CD4-positive, alpha-beta T cell treated with Interleukin-4 for 4 hours (primary cell): ENCODE results near the gene SH3BGRL.

Experiments used
- DNase-seq: peaks from one replicate; pipeline ENCODE4 v3.0.0-alpha.2; 2020

Gene SH3BGRL

GRCh38 chrX:81201671-81202455, at the start of gene SH3BGRL, which contains the start of gene HMGN5:
SH3BGRL (plus strand) TSS chrX:81202102; CDS start chrX:81202201, 99 bp downstream.
HMGN5 (minus strand) TSS chrX:81201913; CDS start chrX:81121549, 80,364 bp downstream.
- DNase-seq = peak; percentile 71

DNA sequence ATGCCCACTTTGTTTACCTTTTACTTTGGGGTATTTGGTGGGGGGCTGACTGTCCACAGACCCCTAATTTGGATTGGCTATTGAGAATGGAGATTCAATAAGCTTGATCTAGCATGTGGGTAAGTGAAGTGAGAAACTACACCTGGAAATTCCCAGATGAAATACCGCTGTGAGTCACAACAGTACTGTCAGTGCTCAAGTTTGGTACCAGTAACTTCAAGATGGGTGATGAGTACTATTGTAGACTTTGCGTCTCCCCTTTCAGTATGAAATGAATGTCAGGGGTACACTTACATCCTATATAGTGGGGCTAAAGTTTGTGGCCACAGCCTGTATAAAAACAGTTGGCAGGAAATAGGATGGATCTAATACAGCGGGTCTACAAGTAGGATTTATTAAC, 33.5 kb upstream of the SH3BGRL start:
- DNase-seq = no peak

GRCh38 chrX:81174286-81174685, 27.6 kb upstream of the SH3BGRL start:
- peak; percentile 1 for DNase-seq

GRCh38 chrX:81195259-81195658, 6.6 kb upstream of the SH3BGRL start:
- no peak for DNase-seq

- peak; percentile 68 for DNase-seq
Observed at GRCh38 chrX:81195712-81196111, 6.2 kb upstream of the SH3BGRL start.

GRCh38 chrX:81201071-81201470, 831 bp upstream of the SH3BGRL start:
- no peak for DNase-seq

GRCh38 chrX:81202456-81202819, 536 bp downstream of the SH3BGRL start:
- peak; percentile 1 for DNase-seq

- no peak for DNase-seq
Observed at GRCh38 chrX:81202943-81203342, 1.0 kb downstream of the SH3BGRL start.

DNA sequence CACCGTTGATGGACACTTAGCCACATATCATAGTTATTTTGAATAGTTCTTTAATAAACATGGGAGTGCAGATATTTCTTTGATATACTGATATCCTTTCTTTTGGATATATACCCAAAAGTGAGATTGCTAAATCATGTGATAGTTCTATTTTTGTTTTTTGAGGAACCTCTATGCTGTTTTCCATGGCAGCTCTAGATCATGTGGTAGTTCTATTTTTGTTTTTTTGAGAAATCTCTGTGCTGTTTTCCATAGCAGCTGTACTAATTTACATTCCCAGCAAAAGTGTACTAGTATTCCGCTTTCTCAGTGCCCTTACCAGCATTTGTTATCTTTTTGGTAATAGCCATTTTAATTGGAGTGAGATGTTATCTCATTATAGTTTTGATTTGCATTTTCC, 3.6 kb downstream of the SH3BGRL start:
- no peak for DNase-seq

DNA sequence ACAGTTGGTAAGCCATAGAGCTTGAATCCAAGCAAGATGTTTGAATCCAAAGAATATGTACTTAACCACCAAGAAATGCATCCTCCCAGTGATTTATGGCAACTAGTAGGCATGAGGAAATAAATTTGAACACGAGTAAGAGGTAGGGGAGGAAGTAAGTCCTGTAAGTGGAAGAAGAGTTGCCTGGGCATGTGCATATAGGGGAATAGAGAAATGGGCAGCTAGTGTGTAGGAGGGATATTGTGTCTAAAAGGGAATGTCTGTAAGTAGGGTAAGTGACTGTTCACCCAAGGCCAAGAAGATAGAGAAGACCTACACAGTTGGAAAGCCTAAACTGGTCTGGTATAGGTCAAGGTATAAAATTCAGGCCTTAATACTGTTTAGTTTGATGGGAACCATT, 4.6 kb downstream of the SH3BGRL start:
- no peak for DNase-seq

GRCh38 chrX:81208916-81209315, 7.0 kb downstream of the SH3BGRL start:
- DNase-seq = no peak

DNA sequence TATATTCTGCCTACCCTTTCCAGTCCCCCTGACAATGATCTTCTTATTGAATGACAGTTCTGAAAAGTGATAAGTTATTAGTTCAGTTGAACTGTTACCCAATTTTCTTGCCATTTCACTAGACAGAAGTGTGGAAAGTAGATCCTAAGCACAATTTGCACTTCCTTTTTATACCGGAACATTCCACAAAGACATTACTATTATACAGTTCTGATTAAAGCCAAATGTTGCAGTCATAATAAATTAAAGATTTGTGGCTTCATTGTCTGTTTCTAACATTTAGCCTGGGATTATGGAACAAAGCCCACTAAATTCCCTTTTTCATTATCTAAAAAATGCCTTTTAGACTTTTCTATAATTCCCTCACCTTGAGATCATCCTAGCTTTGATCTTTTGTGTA, 13.8 kb downstream of the SH3BGRL start:
- no peak for DNase-seq

GRCh38 chrX:81229229-81229628, 27.3 kb downstream of the SH3BGRL start:
- no peak for DNase-seq

DNA sequence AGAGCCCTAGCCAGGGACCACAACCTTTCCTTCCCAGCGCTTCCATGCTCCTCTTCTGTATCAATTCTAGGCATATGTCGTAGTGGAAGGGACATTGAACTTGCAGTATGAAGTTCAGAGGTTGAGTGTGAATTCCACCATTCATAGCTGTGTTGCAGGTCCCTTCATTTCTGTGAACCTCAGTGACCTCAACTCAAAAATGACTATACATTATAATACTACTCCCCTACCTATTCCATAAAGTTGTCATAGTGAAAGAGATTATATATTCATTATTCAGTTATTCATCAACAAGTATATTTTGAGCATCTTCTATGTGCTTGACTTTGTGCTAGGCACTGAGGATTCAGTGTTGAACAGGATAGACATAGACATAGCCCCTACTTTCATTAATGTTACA, 28.0 kb downstream of the SH3BGRL start:
- no peak for DNase-seq

DNA sequence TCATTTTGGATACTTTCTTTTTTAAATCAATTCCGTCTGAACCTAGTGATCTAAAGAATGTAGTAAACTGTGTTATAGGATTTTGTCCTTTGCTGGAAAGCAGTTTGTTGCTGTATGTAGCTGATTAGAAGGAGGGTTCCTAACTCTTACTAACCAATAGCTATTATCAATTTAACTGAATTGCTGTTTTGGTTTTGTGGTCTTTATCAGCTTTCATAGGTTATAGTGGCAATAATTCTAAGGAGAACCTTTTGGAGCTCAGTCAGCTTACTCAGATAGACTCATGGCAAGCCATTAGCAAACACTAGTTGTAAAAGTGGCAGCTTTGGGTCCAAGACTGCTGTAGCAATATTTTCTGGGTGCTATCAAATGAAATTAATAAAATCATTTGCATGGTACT, 29.6 kb downstream of the SH3BGRL start:
- DNase-seq = no peak

- DNase-seq = no peak
Observed at GRCh38 chrX:81232218-81232617, 30.3 kb downstream of the SH3BGRL start.

GRCh38 chrX:81237516-81237915, 35.6 kb downstream of the SH3BGRL start:
- no peak for DNase-seq

DNA sequence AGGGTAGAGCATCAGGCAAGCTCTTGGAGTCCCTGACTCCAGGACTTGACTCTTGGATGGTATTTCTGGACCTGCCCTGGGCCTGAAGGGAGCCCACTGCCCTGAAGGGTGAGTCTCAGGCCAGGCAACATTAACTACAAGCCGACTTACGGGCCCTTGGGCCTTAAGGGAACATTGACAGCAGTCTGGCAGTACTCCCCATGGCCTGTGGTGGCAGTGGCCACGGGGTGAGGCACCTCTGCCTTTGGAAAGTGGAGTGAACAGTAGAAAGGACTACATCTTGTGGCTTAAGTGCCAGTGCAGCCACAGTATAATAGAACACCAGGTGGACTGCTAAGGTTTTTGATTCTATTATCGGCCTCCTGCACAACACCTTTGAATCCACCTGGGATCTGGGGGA, 36.3 kb downstream of the SH3BGRL start:
- no peak for DNase-seq

DNA sequence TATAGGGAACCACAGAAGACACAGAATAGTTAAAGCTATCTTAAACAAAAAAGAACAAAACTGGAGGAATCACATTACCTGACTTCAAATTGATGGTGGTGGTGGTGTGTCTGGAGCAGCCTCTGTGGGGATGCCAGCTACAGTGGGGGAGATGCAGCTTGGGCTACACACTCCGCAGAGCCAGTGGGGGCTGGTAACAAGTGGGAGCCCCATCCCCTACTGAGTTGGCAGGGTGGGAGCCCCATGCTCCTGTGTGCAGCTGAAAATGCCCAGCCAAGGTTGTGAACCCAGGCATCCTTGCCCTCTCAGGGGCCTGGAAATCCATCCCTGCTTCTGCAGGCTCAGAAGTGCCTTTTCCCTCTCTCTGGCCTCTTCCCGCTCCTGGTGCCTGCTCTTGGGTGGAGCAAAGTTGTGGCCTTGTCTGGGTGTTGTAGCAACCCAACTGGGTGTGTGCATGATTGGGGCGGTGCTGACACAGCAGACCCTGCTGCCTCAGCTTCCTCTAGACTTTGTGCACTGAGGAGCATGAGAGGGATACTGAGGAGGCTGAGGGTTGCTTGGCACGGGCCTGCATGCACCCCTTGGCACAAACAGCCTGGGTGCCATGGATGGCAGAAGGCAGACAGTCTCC, 38.9 kb downstream of the SH3BGRL start:
- DNase-seq = no peak

GRCh38 chrX:81241753-81242152, 39.9 kb downstream of the SH3BGRL start:
- DNase-seq = no peak

GRCh38 chrX:81255876-81256275, 54.0 kb downstream of the SH3BGRL start:
- no peak for DNase-seq

- no peak for DNase-seq
Observed at GRCh38 chrX:81257817-81258216, 55.9 kb downstream of the SH3BGRL start.

- no peak for DNase-seq
Observed at GRCh38 chrX:81259020-81259713, 57.3 kb downstream of the SH3BGRL start.
